CD14-positive monocyte (primary cell): ENCODE data around the gene PDK2. TPM values are rescaled to one million over a fixed set of nuclear protein-coding genes. Genes with fewer than 3 reads are reported as not detected.

Source experiments
- DNase-seq, 3 donors: peaks; one replicate each; pipeline ENCODE4 v3.0.0-alpha.2; 2011 to 2022
- H2AFZ ChIP-seq: 2 replicates; pipeline ENCODE4 v1.6.0; 2012; ENCODE audit warnings: mild to moderate bottlenecking, low read depth, low read length, inconsistent platforms; ENCODE audit not compliant: insufficient read depth, poor library complexity, severe bottlenecking
- H3K27ac ChIP-seq, 2 donors: 1 replicate in 1 of 2; 2 replicates in 1 of 2; pipeline ENCODE4 v1.5.1; 2012 to 2013; ENCODE audit warnings: low read length in 2 of 2, control low read depth in 1 of 2, inconsistent platforms in 1 of 2, low read depth in 1 of 2, mild to moderate bottlenecking in 1 of 2
- H3K27me3 ChIP-seq, 2 donors: one replicate each; pipeline versions ENCODE4 v1.6.0 to v1.6.1; 2011 to 2013; ENCODE audit warnings: low read length in 2 of 2; ENCODE audit not compliant: control insufficient read depth in 2 of 2, insufficient read depth in 2 of 2
- H3K36me3 ChIP-seq, 2 donors: replicated peaks in 1 of 2; 1 replicate in 1 of 2; 2 replicates in 1 of 2; pipeline versions ENCODE4 v1.5.1 to v1.6.1; 2012 to 2013; ENCODE audit warnings: low read length in 2 of 2, control low read depth in 1 of 2, inconsistent platforms in 1 of 2, mild to moderate bottlenecking in 1 of 2; ENCODE audit not compliant: insufficient read depth in 2 of 2, control insufficient read depth in 1 of 2
- H3K4me1 ChIP-seq, 2 donors: 1 replicate in 1 of 2; 2 replicates in 1 of 2; pipeline versions ENCODE4 v1.5.1 to v1.6.1; 2012 to 2013; ENCODE audit warnings: low read length in 2 of 2, control low read depth in 1 of 2, inconsistent platforms in 1 of 2, mild to moderate bottlenecking in 1 of 2, moderate library complexity in 1 of 2; ENCODE audit not compliant: insufficient read depth in 2 of 2, control insufficient read depth in 1 of 2
- H3K4me2 ChIP-seq: replicated peaks from 2 replicates; pipeline ENCODE3; 2012; ENCODE audit warnings: low read length, moderate library complexity, mild to moderate bottlenecking; ENCODE audit not compliant: poor library complexity, severe bottlenecking; ENCODE audit errors: extremely low read depth
- H3K4me3 ChIP-seq, 3 experiments: fragments of 200-600 bp in 1 of 3; sonication (generic) in 1 of 3; replicated peaks in 1 of 3; 1 replicate in 2 of 3; 2 replicates in 1 of 3; pipeline ENCODE4 v1.5.1; 2011 to 2013; ENCODE audit warnings: low read length in 3 of 3, mild to moderate bottlenecking in 3 of 3, control low read depth in 2 of 3, low read depth in 2 of 3, inconsistent platforms in 1 of 3, moderate library complexity in 1 of 3
- H3K79me2 ChIP-seq: 2 replicates; pipeline ENCODE4 v1.6.0; 2012; ENCODE audit warnings: mild to moderate bottlenecking, control low read depth, inconsistent platforms, low read length, moderate library complexity; ENCODE audit not compliant: insufficient read depth
- H3K9ac ChIP-seq: 2 replicates; pipeline ENCODE4 v1.6.0; 2017; ENCODE audit warnings: low read length, mild to moderate bottlenecking; ENCODE audit not compliant: insufficient read depth, poor library complexity, severe bottlenecking
- H3K9me3 ChIP-seq, 2 donors: replicated peaks in 1 of 2; 1 replicate in 1 of 2; 2 replicates in 1 of 2; pipeline versions ENCODE4 v1.5.1 to v1.6.1; 2012 to 2013; ENCODE audit warnings: low read length in 2 of 2, control low read depth in 1 of 2; ENCODE audit not compliant: control insufficient read depth in 1 of 2, insufficient read depth in 1 of 2
- H4K20me1 ChIP-seq: 2 replicates; pipeline ENCODE4 v1.6.0; 2012; ENCODE audit warnings: mild to moderate bottlenecking, low read length, control low read depth, moderate library complexity; ENCODE audit not compliant: insufficient read depth
- H3K27ac Mint-ChIP-seq, 7 donors: one replicate each; pipeline ENCODE4 v1.8.0; 2020; ENCODE audit warnings: mild to moderate bottlenecking in 7 of 7, mixed read lengths in 7 of 7, moderate library complexity in 6 of 7, inconsistent platforms in 2 of 7
- H3K27me3 Mint-ChIP-seq, 3 donors: one replicate each; pipeline ENCODE4 v1.8.0; 2021 to 2022; ENCODE audit warnings: low read depth in 3 of 3, mild to moderate bottlenecking in 3 of 3, mixed read lengths in 3 of 3, moderate library complexity in 3 of 3, inconsistent platforms in 1 of 3
- H3K36me3 Mint-ChIP-seq, 2 donors: one replicate each; pipeline ENCODE4 v1.8.0; 2020; ENCODE audit warnings: mixed read lengths in 2 of 2, inconsistent platforms in 1 of 2, mild to moderate bottlenecking in 1 of 2
- H3K4me1 Mint-ChIP-seq: one replicate; pipeline ENCODE4 v1.8.0; 2020; ENCODE audit warnings: mild to moderate bottlenecking, mixed read lengths
- H3K4me3 Mint-ChIP-seq, 2 donors: one replicate each; pipeline ENCODE4 v1.8.0; 2020; ENCODE audit warnings: mild to moderate bottlenecking in 2 of 2, mixed read lengths in 2 of 2, moderate library complexity in 1 of 2
- H3K9me3 Mint-ChIP-seq, 7 donors: one replicate each; pipeline ENCODE4 v1.8.0; 2020 to 2022; ENCODE audit warnings: mixed read lengths in 7 of 7, mild to moderate bottlenecking in 6 of 7, moderate library complexity in 6 of 7, inconsistent platforms in 2 of 7
- WGBS: methylation state at CpG from one replicate; pipeline ENCODE4 v1.1.5; 2013; ENCODE audit warnings: missing lambda C conversion rate; ENCODE audit not compliant: insufficient coverage; 5-methylcytosine and 5-hydroxymethylcytosine counted together
- intact Hi-C, 2 donors: fragments of 100-400 bp; cut with micrococcal nuclease; formaldehyde crosslinking; loops; one replicate each; pipeline versions ENCODE4 v1.15.0 to v1.15.1; 2023
- polyA plus RNA-seq, 3 donors: library from polyadenylated mRNA; depleted of rRNA in 1 of 3; unstranded in 2 of 3; stranded (reverse) in 1 of 3; fragments of 300-500 nt in 2 of 3; fragments of >200 nt in 1 of 3; fragmentation: Illumina TruSeq in 2 of 3; gene quantifications; 1 replicate in 2 of 3; 2 replicates in 1 of 3; pipeline ENCODE4 v1.2.3, GENCODE V29; 2012 to 2021
- TF ChIP-seq, protein P1 (sequence below): fragments of 200-600 bp; IDR thresholded peaks from one replicate; pipeline ENCODE4 v1.8.0; 2022; ENCODE audit warnings: antibody characterized with exemption, mild to moderate bottlenecking

The PDK2 gene
- polyA plus RNA-seq, 3 donors = 15.9 to 43.0 (median 23.4) TPM

DNA sequence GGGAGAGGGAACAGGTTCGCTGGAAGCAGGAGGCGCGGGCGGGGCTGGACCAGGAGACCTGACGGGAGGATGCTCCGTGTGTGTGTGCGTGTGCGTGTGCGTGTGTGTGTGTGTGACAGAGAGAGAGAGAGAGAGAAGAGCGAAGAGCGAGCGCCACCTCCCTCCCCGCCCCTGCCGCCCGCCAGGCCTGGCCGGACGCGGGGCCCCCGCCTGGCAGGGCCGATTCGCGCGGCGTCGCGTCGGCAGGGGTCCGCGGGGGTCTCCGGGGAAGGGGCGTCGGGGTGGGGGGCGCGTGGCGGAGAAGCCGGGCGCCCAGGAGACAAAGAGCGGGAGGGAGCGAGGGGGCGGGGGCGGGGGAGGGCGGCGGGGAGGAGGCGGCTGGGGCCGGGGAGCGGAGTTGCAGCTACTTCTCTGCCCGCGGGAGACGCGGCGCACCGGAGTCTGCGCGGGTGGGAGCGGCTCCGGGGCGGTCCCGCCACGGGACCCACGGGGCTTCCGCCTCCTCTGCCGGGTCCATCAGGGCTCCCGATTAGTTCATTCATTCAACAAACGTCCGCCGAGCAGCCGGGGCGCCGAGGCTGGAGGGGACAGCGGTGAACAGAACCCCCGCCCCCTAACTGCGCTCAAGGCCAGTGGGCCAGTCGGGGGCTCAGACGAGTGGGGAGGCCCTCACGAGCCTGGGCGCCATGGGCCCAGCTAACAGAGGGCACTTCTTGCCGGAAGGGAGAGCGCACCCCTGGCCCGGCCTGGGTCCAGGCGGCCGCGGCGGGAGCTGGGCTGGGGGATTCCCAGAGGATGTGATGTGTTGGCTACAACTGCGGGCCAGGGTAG is 34.8 kb downstream of the PDK2 start, which contains the start of gene SAMD14:
SAMD14 (minus strand) TSS at position 433 of the 831 bp plus-strand sequence. CDS start 5,201 bp downstream, outside the sequence.
- WGBS = under 1% methylated on average over 40 of the region's 84 CpGs
- no peak within 1 kb of the TSS for H2AFZ ChIP-seq

More for the DNA sequence above, 34.8 kb downstream of the PDK2 start, which contains the start of gene SAMD14:
- Histone ChIP-seq H3K9ac (peak within 1 kb of the TSS; percentile 27), H4K20me1 (peaks cover 44% of the 10 kb centered on the region), H3K79me2 (no peaks in the 10 kb centered on the region), H3K27ac (no peak within 1 kb of the TSS), H3K27me3 (peaks cover 32 to 53% of the 10 kb centered on the region in 2 donors), H3K4me2 (peak within 1 kb of the TSS; percentile 65), H3K4me3 (peak within 1 kb of the TSS in 1 of 3 experiments; percentile 55), H3K4me1 (peaks cover 24 to 36% of the 10 kb centered on the region in 2 donors), H3K9me3 (peaks cover 3 to 13% of the 10 kb centered on the region in 2 donors), H3K36me3 (peaks cover 16 to 22% of the 10 kb centered on the region in 2 donors)
- intact Hi-C loops = no loop called here
- peak; percentile 26 to 85 (median 56) for DNase-seq
- Mint-ChIP-seq H3K36me3 (peaks cover 26 to 33% of the 10 kb centered on the region in 2 donors), H3K4me3 (peak within 1 kb of the TSS; percentile 53 to 95), H3K9me3 (peaks cover 2 to 27% (median 18%) of the 10 kb centered on the region in 7 donors), H3K4me1 (peaks cover 38% of the 10 kb centered on the region), H3K27ac (peak within 1 kb of the TSS in 3 of 7 donors; percentile 71 to 85 (median 75)), H3K27me3 (peaks cover 63 to 74% (median 69%) of the 10 kb centered on the region in 3 donors)
- TF ChIP-seq, protein P1, sequence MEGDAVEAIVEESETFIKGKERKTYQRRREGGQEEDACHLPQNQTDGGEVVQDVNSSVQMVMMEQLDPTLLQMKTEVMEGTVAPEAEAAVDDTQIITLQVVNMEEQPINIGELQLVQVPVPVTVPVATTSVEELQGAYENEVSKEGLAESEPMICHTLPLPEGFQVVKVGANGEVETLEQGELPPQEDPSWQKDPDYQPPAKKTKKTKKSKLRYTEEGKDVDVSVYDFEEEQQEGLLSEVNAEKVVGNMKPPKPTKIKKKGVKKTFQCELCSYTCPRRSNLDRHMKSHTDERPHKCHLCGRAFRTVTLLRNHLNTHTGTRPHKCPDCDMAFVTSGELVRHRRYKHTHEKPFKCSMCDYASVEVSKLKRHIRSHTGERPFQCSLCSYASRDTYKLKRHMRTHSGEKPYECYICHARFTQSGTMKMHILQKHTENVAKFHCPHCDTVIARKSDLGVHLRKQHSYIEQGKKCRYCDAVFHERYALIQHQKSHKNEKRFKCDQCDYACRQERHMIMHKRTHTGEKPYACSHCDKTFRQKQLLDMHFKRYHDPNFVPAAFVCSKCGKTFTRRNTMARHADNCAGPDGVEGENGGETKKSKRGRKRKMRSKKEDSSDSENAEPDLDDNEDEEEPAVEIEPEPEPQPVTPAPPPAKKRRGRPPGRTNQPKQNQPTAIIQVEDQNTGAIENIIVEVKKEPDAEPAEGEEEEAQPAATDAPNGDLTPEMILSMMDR = no peak
